Measurements from ENCODE around the gene TRH.

DNA sequence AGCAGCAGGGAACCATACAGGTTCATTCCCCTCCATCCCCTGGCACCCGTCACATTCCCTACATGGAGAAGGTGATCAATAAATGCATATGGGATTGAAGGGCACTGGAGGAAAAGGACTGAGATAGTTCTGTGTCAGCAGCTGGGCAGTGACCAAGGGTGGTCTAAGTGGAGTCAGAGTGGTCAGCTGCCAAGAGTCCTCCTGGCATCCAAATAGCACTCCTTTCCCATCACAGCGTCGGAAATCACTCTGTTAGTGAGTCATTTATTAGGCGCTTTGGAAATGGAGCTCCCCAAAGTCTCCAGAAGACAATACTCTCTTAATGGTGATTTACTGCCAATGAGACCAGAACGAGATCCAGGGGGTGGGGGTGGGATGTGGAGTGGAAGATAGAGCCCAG, 6.8 kb upstream of the TRH start:
- no peak for TF ChIP-seq CTCF (conservative IDR thresholded peaks at IDR 0.05 in 1 of 2, IDR thresholded peaks at IDR 0.05 in 1 of 2; ENCODE audit: extremely low read depth in 1 of 2, insufficient read depth in 1 of 2, low read depth in 1 of 2, low read length in 2 of 2)
- TF ChIP-seq EZH2 (IDR thresholded peaks at IDR 0.05; ENCODE audit: borderline replicate concordance, low read length) = no peak
